Suprapubic skin (tissue), 4 donors: ENCODE data around the gene RBM33. TPM values are rescaled to one million over a fixed set of nuclear protein-coding genes. Genes with fewer than 3 reads are reported as not detected.

Experiments
- DNase-seq, 2 donors: peaks; one replicate each; pipeline ENCODE4 v3.0.0-alpha.2; 2019; ENCODE audit warnings: low spot score in 2 of 2
- H3K27ac ChIP-seq: fragments of 200-600 bp; sonication (generic); one replicate; pipeline ENCODE4 v1.5.1; 2019
- H3K27me3 ChIP-seq: fragments of 200-600 bp; sonication (generic); one replicate; pipeline ENCODE4 v1.5.1; 2019
- H3K36me3 ChIP-seq: fragments of 200-600 bp; sonication (generic); one replicate; pipeline ENCODE4 v1.5.1; 2019
- H3K4me1 ChIP-seq: fragments of 200-600 bp; sonication (generic); one replicate; pipeline ENCODE4 v1.5.1; 2019
- H3K4me3 ChIP-seq: fragments of 200-600 bp; sonication (generic); one replicate; pipeline ENCODE4 v1.5.1; 2019; ENCODE audit warnings: mild to moderate bottlenecking
- H3K9me3 ChIP-seq: fragments of 200-600 bp; sonication (generic); one replicate; pipeline ENCODE4 v1.5.1; 2019
- CTCF ChIP-seq, 2 donors: fragments of 200-600 bp in 1 of 2; fragments of 450-650 bp in 1 of 2; sonication (generic) in 1 of 2; IDR thresholded peaks; one replicate each; pipeline ENCODE4 v1.5.1; 2016 to 2019; ENCODE audit warnings: antibody characterized with exemption in 2 of 2, mild to moderate bottlenecking in 1 of 2, moderate library complexity in 1 of 2
- EP300 ChIP-seq: sonication (generic); formaldehyde crosslinking; IDR thresholded peaks from one replicate; pipeline ENCODE4 v1.6.1; 2017; ENCODE audit warnings: antibody characterized with exemption
- POLR2A ChIP-seq, 2 donors: fragments of 450-650 bp; IDR thresholded peaks; one replicate each; pipeline ENCODE4 v1.6.1; 2017; ENCODE audit warnings: antibody characterized with exemption in 2 of 2, mild to moderate bottlenecking in 2 of 2, moderate library complexity in 2 of 2
- POLR2AphosphoS5 ChIP-seq, 3 donors: sonication (generic); formaldehyde crosslinking; IDR thresholded peaks; one replicate each; pipeline ENCODE4 v1.6.1; 2017; ENCODE audit warnings: antibody characterized with exemption in 3 of 3
- WGBS: methylation state at CpG from one replicate; pipeline ENCODE4 v1.1.5; 2018; 5-methylcytosine and 5-hydroxymethylcytosine counted together
- total RNA-seq, 4 donors: library from RNA; depleted of rRNA; stranded (reverse); fragments of >200 nt; gene quantifications; one replicate each; pipeline ENCODE4 v1.1.0, GENCODE V29; 2016

The RBM33 gene
- total RNA-seq, 4 donors from 2014 or later = 37.4 to 121 (median 58.2) TPM

GRCh38 chr7:155602156-155602555, 42.3 kb upstream of the RBM33 start:
- no peaks in the 10 kb centered on the region for H3K9me3 ChIP-seq
- no peaks in the 10 kb centered on the region for H3K4me1 ChIP-seq
- peak in 1 of 2 donors; percentile 48 for DNase-seq
- H3K27ac ChIP-seq = no peak overlapping the region
- TF ChIP-seq EP300 = no peak
- TF ChIP-seq CTCF (IDR thresholded peaks at IDR 0.05) = no peak
- no peak for TF ChIP-seq POLR2AphosphoS5 (IDR thresholded peaks at IDR 0.05)
- TF ChIP-seq POLR2A (IDR thresholded peaks at IDR 0.05) = no peak
- no peak overlapping the region for H3K4me3 ChIP-seq
- 90% methylated on average over 24 of the region's 24 CpGs for WGBS
- peaks cover 26% of the 10 kb centered on the region for H3K27me3 ChIP-seq
- H3K36me3 ChIP-seq = no peaks in the 10 kb centered on the region

- WGBS = 44% methylated on average over 4 of the region's 7 CpGs
- Histone ChIP-seq H3K4me3 (no peak overlapping the region), H3K36me3 (no peaks in the 10 kb centered on the region), H3K27ac (no peak overlapping the region), H3K27me3 (peaks cover 26% of the 10 kb centered on the region), H3K4me1 (no peaks in the 10 kb centered on the region), H3K9me3 (no peaks in the 10 kb centered on the region)
- TF ChIP-seq EP300 (no peak), POLR2A (IDR thresholded peaks at IDR 0.05) (no peak), CTCF (IDR thresholded peaks at IDR 0.05) (no peak), POLR2AphosphoS5 (IDR thresholded peaks at IDR 0.05) (no peak)
- DNase-seq = peak in 1 of 2 donors; percentile 53
Measured at GRCh38 chr7:155602750-155603149, 41.7 kb upstream of the RBM33 start.

- Histone ChIP-seq H3K4me3 (no peak overlapping the region), H3K27ac (no peak overlapping the region), H3K4me1 (no peaks in the 10 kb centered on the region), H3K27me3 (peaks cover 26% of the 10 kb centered on the region), H3K36me3 (no peaks in the 10 kb centered on the region), H3K9me3 (no peaks in the 10 kb centered on the region)
- peak in 1 of 2 donors; percentile 34 for DNase-seq
- WGBS = 57% methylated on average over 19 of the region's 19 CpGs
- TF ChIP-seq POLR2AphosphoS5 (IDR thresholded peaks at IDR 0.05) = no peak
- TF ChIP-seq CTCF (IDR thresholded peaks at IDR 0.05) = no peak
- TF ChIP-seq POLR2A (IDR thresholded peaks at IDR 0.05) = no peak
- TF ChIP-seq EP300 = no peak
Measured at GRCh38 chr7:155603205-155603857, 41.1 kb upstream of the RBM33 start.

GRCh38 chr7:155603858-155604503, 40.5 kb upstream of the RBM33 start:
- peak in 1 of 2 donors; percentile 56 for DNase-seq
- WGBS = 77% methylated on average over 18 of the region's 18 CpGs

More at GRCh38 chr7:155603858-155604503, 40.5 kb upstream of the RBM33 start:
- H3K27ac ChIP-seq = no peak overlapping the region
- no peak overlapping the region for H3K4me3 ChIP-seq
- H3K27me3 ChIP-seq = peaks cover 26% of the 10 kb centered on the region
- no peaks in the 10 kb centered on the region for H3K36me3 ChIP-seq
- no peaks in the 10 kb centered on the region for H3K4me1 ChIP-seq
- no peak for TF ChIP-seq POLR2A (IDR thresholded peaks at IDR 0.05)
- TF ChIP-seq CTCF (IDR thresholded peaks at IDR 0.05) = no peak
- no peak for TF ChIP-seq POLR2AphosphoS5 (IDR thresholded peaks at IDR 0.05)
- TF ChIP-seq EP300 = no peak
- H3K9me3 ChIP-seq = no peaks in the 10 kb centered on the region
